AG04449 (cell line): Measurements from ENCODE around the gene CENPP.

Source experiments
- CTCF ChIA-PET: fragments of 350-600 bp; formaldehyde crosslinking; extraction: SDS; loops from one replicate; lab custom pipeline; 2021; ENCODE audit warnings: antibody characterized with exemption; lab: Yijun Ruan, JAX
- POLR2A ChIA-PET: fragments of 400-600, 350-600 bp; formaldehyde crosslinking; extraction: SDS; loops from one replicate; lab custom pipeline; 2020; ENCODE audit warnings: antibody characterized with exemption, inconsistent platforms; lab: Yijun Ruan, JAX
- DNase-seq: peaks from one replicate; pipeline ENCODE4 v3.0.0-alpha.2; 2010; ENCODE audit warnings: low read depth, low spot score
- H3K4me3 ChIP-seq: 2 replicates; pipeline ENCODE4 v1.5.1; 2011; ENCODE audit warnings: low read depth, mild to moderate bottlenecking, control low read depth, low read length
- TF ChIP-seq, protein P1 (sequence below): IDR thresholded peaks from one replicate; pipeline ENCODE4 v1.5.1; 2011; ENCODE audit warnings: mild to moderate bottlenecking, moderate library complexity, low read length, control low read depth, inconsistent platforms; ENCODE audit not compliant: insufficient read depth; ENCODE audit errors: missing control alignments

Gene CENPP

DNA sequence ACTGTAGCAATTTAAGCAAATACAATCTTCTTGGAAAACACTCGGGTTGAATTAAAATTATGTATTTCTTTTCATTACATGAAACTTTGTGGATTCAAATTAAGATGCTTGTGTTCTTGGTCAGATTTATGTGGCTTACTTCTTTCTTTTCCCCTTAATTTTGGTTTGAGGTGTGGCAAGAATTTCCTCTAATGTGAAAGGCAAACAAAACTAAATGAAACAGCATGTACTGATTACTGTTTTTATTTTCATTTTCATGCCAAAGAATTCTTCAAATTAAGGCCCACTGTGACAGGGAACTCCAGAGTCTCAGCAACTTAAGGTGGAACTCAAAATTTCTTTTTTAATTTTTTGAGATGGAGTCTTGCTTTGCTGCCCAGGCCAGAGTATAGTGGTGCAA is 98.6 kb downstream of the CENPP start, which contains the start of gene OMD:
TSS of gene OMD (minus strand) at position 132 of the 400 bp plus-strand sequence. CDS start 6,913 bp downstream, outside the sequence.
- TF ChIP-seq, protein P1, sequence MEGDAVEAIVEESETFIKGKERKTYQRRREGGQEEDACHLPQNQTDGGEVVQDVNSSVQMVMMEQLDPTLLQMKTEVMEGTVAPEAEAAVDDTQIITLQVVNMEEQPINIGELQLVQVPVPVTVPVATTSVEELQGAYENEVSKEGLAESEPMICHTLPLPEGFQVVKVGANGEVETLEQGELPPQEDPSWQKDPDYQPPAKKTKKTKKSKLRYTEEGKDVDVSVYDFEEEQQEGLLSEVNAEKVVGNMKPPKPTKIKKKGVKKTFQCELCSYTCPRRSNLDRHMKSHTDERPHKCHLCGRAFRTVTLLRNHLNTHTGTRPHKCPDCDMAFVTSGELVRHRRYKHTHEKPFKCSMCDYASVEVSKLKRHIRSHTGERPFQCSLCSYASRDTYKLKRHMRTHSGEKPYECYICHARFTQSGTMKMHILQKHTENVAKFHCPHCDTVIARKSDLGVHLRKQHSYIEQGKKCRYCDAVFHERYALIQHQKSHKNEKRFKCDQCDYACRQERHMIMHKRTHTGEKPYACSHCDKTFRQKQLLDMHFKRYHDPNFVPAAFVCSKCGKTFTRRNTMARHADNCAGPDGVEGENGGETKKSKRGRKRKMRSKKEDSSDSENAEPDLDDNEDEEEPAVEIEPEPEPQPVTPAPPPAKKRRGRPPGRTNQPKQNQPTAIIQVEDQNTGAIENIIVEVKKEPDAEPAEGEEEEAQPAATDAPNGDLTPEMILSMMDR: no peak
- CTCF ChIA-PET: interaction anchor here (2.0 kb wide), 1 partner anchor 285 kb away, joined by 5 read pairs; no protein-coding TSS in a partner anchor
- POLR2A ChIA-PET: no interaction called here
- DNase-seq: no peak
- no peak within 1 kb of the TSS for H3K4me3 ChIP-seq

DNA sequence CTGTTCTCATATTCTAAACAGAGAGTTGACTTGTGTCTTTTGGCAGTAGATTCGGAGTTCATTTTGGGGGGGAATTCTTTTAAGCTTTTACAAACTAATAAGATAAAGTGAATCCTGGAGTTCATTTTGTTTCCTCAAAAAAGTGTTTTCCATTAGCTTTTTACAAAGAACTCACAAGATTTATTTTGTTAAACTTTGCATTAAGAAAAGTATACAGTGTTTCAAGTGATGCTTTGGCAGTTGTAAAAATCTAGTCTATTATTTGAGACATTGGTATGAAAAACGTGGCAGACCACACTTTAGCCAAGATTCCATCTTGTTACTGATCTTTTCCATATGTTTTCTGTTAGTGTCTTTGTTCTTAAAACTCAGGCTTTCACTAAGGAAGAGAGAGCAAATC is 99.7 kb downstream of the CENPP start:
- POLR2A ChIA-PET: no interaction called here
- CTCF ChIA-PET: interaction anchor here (0.7 to 2.0 kb wide), 8 partner anchors 12 to 286 kb away, joined by 3 to 6 read pairs (median 4); no protein-coding TSS in a partner anchor
- H3K4me3 ChIP-seq: no peak overlapping the region

DNA sequence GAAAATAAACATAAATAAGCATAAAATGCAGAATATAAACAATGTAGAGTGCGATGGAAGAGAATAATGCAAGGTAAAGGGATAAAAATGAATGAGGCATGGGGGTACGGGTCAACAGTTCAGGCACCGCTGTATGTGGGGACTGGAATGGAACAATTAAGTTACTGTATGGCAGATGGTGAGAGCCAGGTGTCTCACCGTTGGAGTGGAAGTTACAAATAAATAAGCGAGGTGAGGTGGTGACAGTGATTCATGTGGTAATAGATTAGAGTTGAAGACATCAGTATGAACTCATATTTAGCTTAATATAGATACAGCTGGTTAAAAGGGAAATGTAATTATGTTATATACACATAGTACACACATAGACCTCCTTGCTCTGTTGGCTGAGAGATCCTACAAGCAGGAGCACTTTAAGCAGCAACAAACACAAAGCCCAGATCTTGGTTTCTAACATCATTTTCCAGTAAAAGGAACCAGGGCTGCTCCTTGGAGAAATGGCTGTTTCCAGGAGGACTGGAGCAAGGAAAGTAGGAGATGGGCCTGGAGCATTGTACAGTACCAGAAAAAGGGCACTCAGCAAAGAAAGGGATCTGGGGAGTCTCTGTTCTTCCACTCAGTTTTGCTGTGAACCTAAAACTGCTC is 100.9 kb downstream of the CENPP start:
- POLR2A ChIA-PET: no interaction called here
- CTCF ChIA-PET: interaction anchor here (1.0 to 1.1 kb wide), 2 partner anchors 12 to 13 kb away, joined by 3 to 5 read pairs; no protein-coding TSS in a partner anchor
- TF ChIP-seq, protein P1: no peak
- H3K4me3 ChIP-seq: no peak overlapping the region
- DNase-seq: no peak

More for the DNA sequence above, 99.7 kb downstream of the CENPP start:
- TF ChIP-seq, protein P1: no peak
- DNase-seq: no peak

DNA sequence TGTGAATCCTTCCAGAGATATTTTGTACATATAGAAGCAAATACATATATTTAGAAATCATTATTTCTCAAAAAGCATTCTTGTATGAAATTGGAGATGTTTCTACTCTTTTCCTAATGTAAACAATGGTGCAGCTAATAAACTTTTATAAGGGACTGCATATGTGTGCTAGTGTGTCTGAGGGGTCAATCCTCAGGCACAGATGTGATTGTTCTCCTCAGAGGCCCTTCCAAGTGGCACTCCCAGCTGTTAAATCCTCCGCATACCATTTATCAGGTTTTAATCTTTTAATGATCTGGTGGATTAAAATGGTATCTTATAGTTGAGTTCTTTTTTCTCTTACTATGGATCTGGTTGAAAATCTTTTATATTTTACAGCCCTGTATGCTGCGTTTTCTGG is 104.1 kb downstream of the CENPP start:
- ChIA-PET POLR2A (no interaction called here), CTCF (interaction anchor here (2.0 kb wide), 1 partner anchor 9 kb away, joined by 6 read pairs; no protein-coding TSS in a partner anchor)
- no peak for DNase-seq
- TF ChIP-seq, protein P1: no peak
- H3K4me3 ChIP-seq: no peak overlapping the region

DNA sequence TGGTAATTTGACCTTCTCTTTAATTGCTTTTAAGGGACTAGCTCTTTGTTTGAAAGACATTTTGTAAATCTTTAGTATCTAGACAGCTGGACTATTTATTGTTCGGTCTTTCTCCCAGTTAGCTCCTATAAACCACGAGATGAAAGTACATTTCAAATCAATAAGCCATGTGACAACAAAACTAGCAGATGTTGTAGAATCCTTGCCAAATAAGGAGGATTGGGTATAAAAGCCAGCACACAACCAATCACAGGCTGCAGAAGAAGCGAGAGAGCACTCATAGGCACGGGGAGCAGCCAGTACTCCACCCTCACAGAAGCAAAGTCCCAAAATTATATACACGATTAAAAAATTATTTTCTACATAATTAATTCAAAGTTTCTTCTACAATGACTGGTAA is 106.6 kb downstream of the CENPP start:
- ChIA-PET CTCF (no interaction called here), POLR2A (no interaction called here)
- H3K4me3 ChIP-seq: no peak overlapping the region
- DNase-seq: no peak
- TF ChIP-seq, protein P1: no peak

DNA sequence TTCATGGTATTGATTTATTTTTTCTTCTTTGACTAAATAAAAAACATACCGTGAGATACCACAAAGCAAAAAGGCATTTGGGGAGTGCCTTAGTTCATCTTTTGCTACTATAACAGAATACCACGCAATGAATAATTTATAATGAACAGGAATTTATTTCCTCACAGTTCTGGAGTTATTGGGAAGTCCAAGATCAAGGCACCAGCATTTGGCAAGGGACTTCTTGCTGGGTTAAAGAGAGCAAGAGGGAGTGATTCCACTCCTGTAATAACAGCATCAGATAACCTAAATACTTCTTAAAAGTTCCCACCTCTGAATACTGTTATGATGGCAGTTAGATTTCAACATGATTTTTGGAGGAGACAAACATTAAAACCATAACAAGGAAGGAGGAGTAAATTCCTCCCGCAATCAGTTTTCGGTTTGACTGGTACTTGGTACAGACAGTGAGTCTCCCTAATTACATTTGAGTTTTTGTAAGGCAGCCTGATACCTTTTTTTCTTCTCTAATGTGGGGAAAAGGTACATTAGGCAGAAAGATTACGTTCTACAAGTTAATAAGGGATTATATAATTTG is 107.3 kb downstream of the CENPP start:
- no peak for DNase-seq
- ChIA-PET CTCF (interaction anchor here (0.8 to 8.2 kb wide), 3 partner anchors 10 to 104 kb away, joined by 3 to 120 read pairs (median 4); partner anchors contain the start of genes CENPP and NOL8), POLR2A (no interaction called here)

More for the DNA sequence above, 107.3 kb downstream of the CENPP start:
- no peak overlapping the region for H3K4me3 ChIP-seq
- TF ChIP-seq, protein P1: no peak
